Ishikawa (cell line): ENCODE data around the gene TM4SF4.

ENCODE experiments used
- EGR1 ChIP-seq: IDR thresholded peaks from 2 replicates; pipeline ENCODE4 v1.6.1; 2012
- RAD21 ChIP-seq: IDR thresholded peaks from 2 replicates; pipeline ENCODE4 v1.6.1; 2012; ENCODE audit warnings: low read depth
- TAF1 ChIP-seq: IDR thresholded peaks from 2 replicates; pipeline ENCODE4 v1.6.1; 2012; ENCODE audit warnings: low read depth, mild to moderate bottlenecking
- ZBTB7A ChIP-seq: IDR thresholded peaks from 2 replicates; pipeline ENCODE4 v1.6.1; 2012; ENCODE audit warnings: low read depth
- TF ChIP-seq, protein P1 (sequence below): IDR thresholded peaks from 2 replicates; pipeline ENCODE4 v1.6.1; 2012; ENCODE audit warnings: low read depth, mild to moderate bottlenecking
- TF ChIP-seq, protein P2 (sequence below): IDR thresholded peaks from 2 replicates; pipeline ENCODE4 v1.6.1; 2012

DNA sequence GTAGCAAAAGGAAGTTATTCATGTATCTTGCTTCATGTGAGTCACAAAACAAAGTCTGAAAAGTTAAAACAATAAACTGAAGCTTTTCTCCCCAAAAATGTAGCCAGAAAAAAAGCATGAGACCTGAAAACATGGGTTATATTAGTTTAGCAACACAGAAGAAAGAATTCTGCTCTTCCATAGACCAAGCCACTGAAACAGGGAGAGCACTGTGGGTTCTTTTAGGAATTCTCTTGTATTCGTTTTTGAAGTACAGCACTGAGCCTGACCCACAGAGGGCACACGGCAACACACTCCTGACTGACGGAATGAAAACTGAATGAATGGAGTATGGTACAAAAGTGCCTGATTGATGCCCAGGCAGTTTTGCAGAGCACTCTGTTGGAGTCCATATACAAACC, 66.6 kb downstream of the TM4SF4 start:
- TF ChIP-seq TAF1 (no peak), EGR1 (no peak), ZBTB7A (no peak), RAD21 (no peak)
- TF ChIP-seq, protein P1, sequence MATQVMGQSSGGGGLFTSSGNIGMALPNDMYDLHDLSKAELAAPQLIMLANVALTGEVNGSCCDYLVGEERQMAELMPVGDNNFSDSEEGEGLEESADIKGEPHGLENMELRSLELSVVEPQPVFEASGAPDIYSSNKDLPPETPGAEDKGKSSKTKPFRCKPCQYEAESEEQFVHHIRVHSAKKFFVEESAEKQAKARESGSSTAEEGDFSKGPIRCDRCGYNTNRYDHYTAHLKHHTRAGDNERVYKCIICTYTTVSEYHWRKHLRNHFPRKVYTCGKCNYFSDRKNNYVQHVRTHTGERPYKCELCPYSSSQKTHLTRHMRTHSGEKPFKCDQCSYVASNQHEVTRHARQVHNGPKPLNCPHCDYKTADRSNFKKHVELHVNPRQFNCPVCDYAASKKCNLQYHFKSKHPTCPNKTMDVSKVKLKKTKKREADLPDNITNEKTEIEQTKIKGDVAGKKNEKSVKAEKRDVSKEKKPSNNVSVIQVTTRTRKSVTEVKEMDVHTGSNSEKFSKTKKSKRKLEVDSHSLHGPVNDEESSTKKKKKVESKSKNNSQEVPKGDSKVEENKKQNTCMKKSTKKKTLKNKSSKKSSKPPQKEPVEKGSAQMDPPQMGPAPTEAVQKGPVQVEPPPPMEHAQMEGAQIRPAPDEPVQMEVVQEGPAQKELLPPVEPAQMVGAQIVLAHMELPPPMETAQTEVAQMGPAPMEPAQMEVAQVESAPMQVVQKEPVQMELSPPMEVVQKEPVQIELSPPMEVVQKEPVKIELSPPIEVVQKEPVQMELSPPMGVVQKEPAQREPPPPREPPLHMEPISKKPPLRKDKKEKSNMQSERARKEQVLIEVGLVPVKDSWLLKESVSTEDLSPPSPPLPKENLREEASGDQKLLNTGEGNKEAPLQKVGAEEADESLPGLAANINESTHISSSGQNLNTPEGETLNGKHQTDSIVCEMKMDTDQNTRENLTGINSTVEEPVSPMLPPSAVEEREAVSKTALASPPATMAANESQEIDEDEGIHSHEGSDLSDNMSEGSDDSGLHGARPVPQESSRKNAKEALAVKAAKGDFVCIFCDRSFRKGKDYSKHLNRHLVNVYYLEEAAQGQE: no peak
- TF ChIP-seq, protein P2, sequence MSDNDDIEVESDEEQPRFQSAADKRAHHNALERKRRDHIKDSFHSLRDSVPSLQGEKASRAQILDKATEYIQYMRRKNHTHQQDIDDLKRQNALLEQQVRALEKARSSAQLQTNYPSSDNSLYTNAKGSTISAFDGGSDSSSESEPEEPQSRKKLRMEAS: no peak
